Measurements from ENCODE around the gene ADAMTSL1. TPM values are rescaled to one million over a fixed set of nuclear protein-coding genes. Genes with fewer than 3 reads are reported as not detected.

The ADAMTSL1 gene
- total and polyA plus RNA-seq, 2 of the 8 experiments (the other 6 are each of a cell fraction or from before 2014, with no cell fraction given), result 0.84 to 1.1 TPM

GRCh38 chr9:18778147-18778546, 304.2 kb downstream of the ADAMTSL1 start:
- Histone ChIP-seq H3K23ac (ENCODE audit: insufficient read length) (no peak overlapping the region), H3K56ac (replicated peaks; ENCODE audit: insufficient read length, low read depth, low read length) (no peak overlapping the region), H3K23me2 (ENCODE audit: low read depth, low read length) (no peaks in the 10 kb centered on the region), H3K9me3 (ENCODE audit: insufficient read depth in 2 of 2, low read depth in 1 of 2, low read length in 1 of 2) (peaks cover 0 to 9% of the 10 kb centered on the region in 2 experiments; a peak in 1 of 4 replicates), H3K14ac (ENCODE audit: insufficient read length) (no peak overlapping the region), H2BK12ac (ENCODE audit: low read depth, low read length) (no peak overlapping the region), H3K4ac (replicated peaks; ENCODE audit: insufficient read length, low read depth, low read length) (no peak overlapping the region), H3K4me3 (ENCODE audit: extremely low read depth in 1 of 4, insufficient read depth in 2 of 4, low read depth in 3 of 4, low read length in 4 of 4) (no peak overlapping the region), H2AK5ac (ENCODE audit: low read depth, low read length) (no peak overlapping the region), H2BK15ac (ENCODE audit: low read length) (no peak overlapping the region), H2BK20ac (ENCODE audit: low read length) (no peak overlapping the region), H3K27ac (ENCODE audit: low read depth, low read length) (no peak overlapping the region), H3K4me2 (ENCODE audit: insufficient read depth in 1 of 2, low read depth in 2 of 2, low read length in 2 of 2) (no peak overlapping the region), H4K20me1 (replicated peaks in 1 of 2; ENCODE audit: control insufficient read depth in 1 of 2, insufficient read depth in 2 of 2, low read length in 2 of 2) (no peaks in the 10 kb centered on the region), H3K79me2 (ENCODE audit: control insufficient read depth in 1 of 2, insufficient read depth in 2 of 2, low read length in 2 of 2) (no peaks in the 10 kb centered on the region), H3K4me1 (replicated peaks in 1 of 4; ENCODE audit: control insufficient read depth in 3 of 4, insufficient read depth in 4 of 4, low read length in 3 of 4) (no peaks in the 10 kb centered on the region), H2BK120ac (replicated peaks; ENCODE audit: low read depth, low read length) (no peak overlapping the region), H3K27me3 (replicated peaks in 1 of 4; ENCODE audit: control insufficient read depth in 3 of 4, extremely low read depth in 1 of 4, insufficient read depth in 3 of 4, low read length in 3 of 4) (no peaks in the 10 kb centered on the region), H2BK5ac (ENCODE audit: low read depth, low read length) (no peak overlapping the region), H3K36me3 (ENCODE audit: control insufficient read depth in 2 of 4, insufficient read depth in 4 of 4, low read length in 3 of 4) (no peaks in the 10 kb centered on the region), H3K18ac (ENCODE audit: extremely low read depth, low read length) (no peak overlapping the region), H3K79me1 (ENCODE audit: low read depth, low read length) (no peaks in the 10 kb centered on the region), H3K9ac (replicated peaks in 1 of 4; ENCODE audit: extremely low read depth in 1 of 4, low read depth in 3 of 4, low read length in 3 of 4) (no peak overlapping the region), H4K8ac (ENCODE audit: extremely low read depth, insufficient read depth, low read length) (no peak overlapping the region), H2AFZ (ENCODE audit: low read length) (no peak overlapping the region), H4K5ac (ENCODE audit: insufficient read length, low read depth, low read length) (no peak overlapping the region), H4K91ac (replicated peaks; ENCODE audit: insufficient read length, low read length) (no peak overlapping the region)
- 94% methylated on average over 2 of the region's 2 CpGs; no CpG with 5 or more reads in 1 of the 2 experiments for WGBS, 2 experiments (ENCODE audit: extremely low coverage in 1 of 2, insufficient coverage in 1 of 2, insufficient read length in 1 of 2, insufficient replicate concordance in 2 of 2, low coverage in 1 of 2, low lambda C conversion rate in 2 of 2, missing lambda C conversion rate in 1 of 2)
- ChIA-PET POLR2A (ENCODE audit: partially characterized antibody) (no interaction called here), CTCF (ENCODE audit: partially characterized antibody) (interaction anchor here (0.9 to 3.5 kb wide), 3 partner anchors 12 to 46 kb away, joined by 3 to 22 read pairs (median 4); no protein-coding TSS in a partner anchor)
- no peak for TF ChIP-seq FOSL1 (IDR thresholded peaks at IDR 0.05; ENCODE audit: insufficient read depth, low read depth, low read length)
- TF ChIP-seq HDAC2 (IDR thresholded peaks at IDR 0.05; ENCODE audit: borderline replicate concordance in 1 of 2, low read depth in 2 of 2, low read length in 2 of 2), result no peak
- no peak for TF ChIP-seq CHD2 (IDR thresholded peaks at IDR 0.05; ENCODE audit: low read length)
- no peak for TF ChIP-seq CBX5 (IDR thresholded peaks at IDR 0.05; ENCODE audit: low read depth, low read length)
- TF ChIP-seq RFX5 (IDR thresholded peaks at IDR 0.05; ENCODE audit: borderline replicate concordance, low read depth, low read length), result no peak
- no peak for TF ChIP-seq POLR2A (IDR thresholded peaks at IDR 0.05; ENCODE audit: control extremely low read depth in 1 of 2, low read depth in 2 of 2, low read length in 2 of 2)
- no peak for TF ChIP-seq MAFK (IDR thresholded peaks at IDR 0.05; ENCODE audit: low read depth, low read length)
- no peak for TF ChIP-seq CEBPB (IDR thresholded peaks at IDR 0.05; ENCODE audit: low read depth, low read length)
- TF ChIP-seq CBX8 (IDR thresholded peaks at IDR 0.05; ENCODE audit: borderline replicate concordance, low read depth, low read length), result no peak
- DNase-seq (ENCODE audit: low read depth in 1 of 2, low spot score in 2 of 2) (no peak), FAIRE-seq (no peak)

Data from H1 (cell line).